ENCODE results near the gene RPSA. TPM values are rescaled to one million over a fixed set of nuclear protein-coding genes. Genes with fewer than 3 reads are reported as not detected.

Gene RPSA
- total RNA-seq, 1 donor from 2014 or later: 1,633 TPM

- no peak overlapping the region for H3K27ac Mint-ChIP-seq (ENCODE audit: unreplicated experiment)
- no peak overlapping the region for H3K4me3 Mint-ChIP-seq
- H3K36me3 Mint-ChIP-seq (ENCODE audit: low read depth): peaks cover 8% of the 10 kb centered on the region
- H3K4me1 Mint-ChIP-seq: peaks cover 9% of the 10 kb centered on the region
- H3K27me3 Mint-ChIP-seq (ENCODE audit: low read depth): peaks cover 17% of the 10 kb centered on the region
- H3K9me3 Mint-ChIP-seq: peaks cover 4% of the 10 kb centered on the region
- DNase-seq (ENCODE audit: low read depth, low spot score): no peak
- no peak for TF ChIP-seq CTCF (conservative IDR thresholded peaks at IDR 0.05)
These were observed 33.7 kb upstream of the RPSA start for GRCh38 chr3:39372833-39373232.

- Mint-ChIP-seq H3K27me3 (ENCODE audit: low read depth) (peaks cover 5% of the 10 kb centered on the region), H3K27ac (ENCODE audit: unreplicated experiment) (no peak overlapping the region), H3K36me3 (ENCODE audit: low read depth) (peaks cover 6% of the 10 kb centered on the region), H3K9me3 (peaks cover 4% of the 10 kb centered on the region), H3K4me3 (no peak overlapping the region), H3K4me1 (peaks cover 11% of the 10 kb centered on the region)
- no peak for DNase-seq (ENCODE audit: low read depth, low spot score)
- no peak for TF ChIP-seq CTCF (conservative IDR thresholded peaks at IDR 0.05)
These were observed 29.4 kb upstream of the RPSA start for GRCh38 chr3:39376959-39377634.

- H3K27ac Mint-ChIP-seq (ENCODE audit: unreplicated experiment): no peak overlapping the region
- DNase-seq (ENCODE audit: low read depth, low spot score): peak; percentile 9
These were observed 28.4 kb upstream of the RPSA start for GRCh38 chr3:39378088-39378487.

GRCh38 chr3:39378957-39379777 lies 27.4 kb upstream of the RPSA start:
- Mint-ChIP-seq H3K9me3 (no peaks in the 10 kb centered on the region), H3K27ac (ENCODE audit: unreplicated experiment) (no peak overlapping the region), H3K27me3 (ENCODE audit: low read depth) (no peaks in the 10 kb centered on the region), H3K4me1 (peaks cover 11% of the 10 kb centered on the region), H3K4me3 (peak overlapping the region; percentile 34), H3K36me3 (ENCODE audit: low read depth) (no peaks in the 10 kb centered on the region)
- no peak for DNase-seq (ENCODE audit: low read depth, low spot score)
- TF ChIP-seq CTCF (conservative IDR thresholded peaks at IDR 0.05): no peak

More at GRCh38 chr3:39378088-39378487, 28.4 kb upstream of the RPSA start:
- Mint-ChIP-seq H3K9me3 (peaks cover under 1% of the 10 kb centered on the region), H3K27me3 (ENCODE audit: low read depth) (peaks cover 2% of the 10 kb centered on the region), H3K4me3 (peak overlapping the region; percentile 24), H3K4me1 (peaks cover 11% of the 10 kb centered on the region), H3K36me3 (ENCODE audit: low read depth) (peaks cover 3% of the 10 kb centered on the region)
- TF ChIP-seq CTCF (conservative IDR thresholded peaks at IDR 0.05): peak; percentile 73

GRCh38 chr3:39379778-39380155 lies 26.8 kb upstream of the RPSA start:
- Mint-ChIP-seq H3K36me3 (ENCODE audit: low read depth) (no peaks in the 10 kb centered on the region), H3K4me1 (peaks cover 16% of the 10 kb centered on the region), H3K27ac (ENCODE audit: unreplicated experiment) (no peak overlapping the region), H3K4me3 (no peak overlapping the region), H3K27me3 (ENCODE audit: low read depth) (no peaks in the 10 kb centered on the region), H3K9me3 (no peaks in the 10 kb centered on the region)
- no peak for TF ChIP-seq CTCF (conservative IDR thresholded peaks at IDR 0.05)
- no peak for DNase-seq (ENCODE audit: low read depth, low spot score)
